Measurements from ENCODE around the gene C11orf58.

DNA sequence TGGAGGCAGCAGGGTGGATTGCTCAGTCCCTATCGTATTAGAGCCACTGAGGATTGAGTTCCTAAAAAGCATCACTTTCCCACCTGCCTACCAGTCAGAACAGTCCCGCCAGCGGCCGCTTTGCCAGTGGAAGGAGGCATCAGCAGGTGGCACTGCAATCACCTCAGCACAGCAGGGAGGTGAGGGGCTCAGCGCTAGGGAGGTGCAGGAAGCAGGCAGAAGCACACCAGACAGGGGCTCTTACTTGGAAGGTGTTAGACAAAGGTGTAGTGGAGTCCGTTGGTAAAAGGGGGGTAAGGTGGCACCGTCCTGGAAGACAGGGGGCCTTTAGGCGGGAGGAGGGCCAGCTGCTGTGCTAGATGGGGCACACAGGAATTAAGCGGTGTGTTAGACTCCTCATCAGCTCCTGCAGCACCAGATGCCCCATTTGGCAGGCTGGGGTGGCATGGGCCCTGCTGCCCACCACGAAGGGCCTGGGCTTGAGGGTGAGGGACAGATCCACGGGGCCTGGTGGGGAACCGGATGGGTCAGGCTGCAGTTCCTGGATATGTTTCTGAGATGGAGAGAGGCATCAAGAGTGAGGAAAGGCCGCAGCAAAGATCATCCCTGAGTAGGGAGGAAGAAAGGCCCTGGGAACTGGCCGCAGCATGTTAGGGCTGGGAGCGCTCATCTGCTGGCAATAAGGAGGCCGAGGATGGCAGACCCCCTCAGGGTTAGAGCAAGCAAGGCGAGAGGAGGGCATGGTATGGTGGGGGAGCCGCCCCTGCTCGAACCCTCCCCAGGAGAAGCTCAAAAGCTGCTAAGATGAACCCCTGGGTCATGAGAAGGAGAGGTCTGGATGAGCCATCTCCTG is 42.5 kb downstream of the C11orf58 start:
- TF ChIP-seq, protein P1, sequence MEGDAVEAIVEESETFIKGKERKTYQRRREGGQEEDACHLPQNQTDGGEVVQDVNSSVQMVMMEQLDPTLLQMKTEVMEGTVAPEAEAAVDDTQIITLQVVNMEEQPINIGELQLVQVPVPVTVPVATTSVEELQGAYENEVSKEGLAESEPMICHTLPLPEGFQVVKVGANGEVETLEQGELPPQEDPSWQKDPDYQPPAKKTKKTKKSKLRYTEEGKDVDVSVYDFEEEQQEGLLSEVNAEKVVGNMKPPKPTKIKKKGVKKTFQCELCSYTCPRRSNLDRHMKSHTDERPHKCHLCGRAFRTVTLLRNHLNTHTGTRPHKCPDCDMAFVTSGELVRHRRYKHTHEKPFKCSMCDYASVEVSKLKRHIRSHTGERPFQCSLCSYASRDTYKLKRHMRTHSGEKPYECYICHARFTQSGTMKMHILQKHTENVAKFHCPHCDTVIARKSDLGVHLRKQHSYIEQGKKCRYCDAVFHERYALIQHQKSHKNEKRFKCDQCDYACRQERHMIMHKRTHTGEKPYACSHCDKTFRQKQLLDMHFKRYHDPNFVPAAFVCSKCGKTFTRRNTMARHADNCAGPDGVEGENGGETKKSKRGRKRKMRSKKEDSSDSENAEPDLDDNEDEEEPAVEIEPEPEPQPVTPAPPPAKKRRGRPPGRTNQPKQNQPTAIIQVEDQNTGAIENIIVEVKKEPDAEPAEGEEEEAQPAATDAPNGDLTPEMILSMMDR (IDR thresholded peaks at IDR 0.05), result no peak
- TF ChIP-seq POLR2AphosphoS5 (IDR thresholded peaks at IDR 0.05), result no peak
- TF ChIP-seq POLR2A (IDR thresholded peaks at IDR 0.05; ENCODE audit: low read depth), result no peak
- no peak for TF ChIP-seq EP300 (IDR thresholded peaks at IDR 0.05)
